GM21723 (cell line): Measurements from ENCODE around the gene USP1.

ENCODE experiments used
- ATAC-seq: cut with Tn5 transposase; IDR thresholded peaks from one replicate; pipeline ENCODE4 v1.9.1; 2021; ENCODE audit warnings: mild to moderate bottlenecking, moderate library complexity; ENCODE audit not compliant: unreplicated experiment

USP1 gene, protein sequence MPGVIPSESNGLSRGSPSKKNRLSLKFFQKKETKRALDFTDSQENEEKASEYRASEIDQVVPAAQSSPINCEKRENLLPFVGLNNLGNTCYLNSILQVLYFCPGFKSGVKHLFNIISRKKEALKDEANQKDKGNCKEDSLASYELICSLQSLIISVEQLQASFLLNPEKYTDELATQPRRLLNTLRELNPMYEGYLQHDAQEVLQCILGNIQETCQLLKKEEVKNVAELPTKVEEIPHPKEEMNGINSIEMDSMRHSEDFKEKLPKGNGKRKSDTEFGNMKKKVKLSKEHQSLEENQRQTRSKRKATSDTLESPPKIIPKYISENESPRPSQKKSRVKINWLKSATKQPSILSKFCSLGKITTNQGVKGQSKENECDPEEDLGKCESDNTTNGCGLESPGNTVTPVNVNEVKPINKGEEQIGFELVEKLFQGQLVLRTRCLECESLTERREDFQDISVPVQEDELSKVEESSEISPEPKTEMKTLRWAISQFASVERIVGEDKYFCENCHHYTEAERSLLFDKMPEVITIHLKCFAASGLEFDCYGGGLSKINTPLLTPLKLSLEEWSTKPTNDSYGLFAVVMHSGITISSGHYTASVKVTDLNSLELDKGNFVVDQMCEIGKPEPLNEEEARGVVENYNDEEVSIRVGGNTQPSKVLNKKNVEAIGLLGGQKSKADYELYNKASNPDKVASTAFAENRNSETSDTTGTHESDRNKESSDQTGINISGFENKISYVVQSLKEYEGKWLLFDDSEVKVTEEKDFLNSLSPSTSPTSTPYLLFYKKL

GRCh38 chr1:62436466-62437272 lies at the start of gene USP1:
USP1 (plus strand) TSS chr1:62437049; CDS start chr1:62439868, 2,819 bp downstream.
- ATAC-seq = peak; percentile 75

DNA sequence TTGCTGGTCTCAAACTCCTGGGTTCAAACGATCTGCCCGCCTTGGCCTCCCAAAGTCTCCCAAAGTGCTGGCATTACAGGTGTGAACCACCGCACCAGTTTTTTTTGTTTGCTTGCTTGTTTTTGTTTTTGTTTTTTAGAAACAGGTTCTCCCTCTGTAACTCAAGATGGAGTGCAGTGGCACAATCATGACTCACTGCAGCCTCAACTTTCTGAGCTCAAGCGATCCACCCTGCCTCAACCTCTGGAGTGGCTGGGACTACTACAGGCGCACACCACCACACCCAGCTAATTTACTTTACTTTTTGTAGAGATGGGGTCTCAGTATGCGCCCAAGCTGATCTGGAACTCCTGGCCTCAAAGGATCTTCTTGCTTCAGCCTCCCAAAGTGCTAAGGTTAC lies 47.3 kb upstream of the USP1 start:
- ATAC-seq = no peak

DNA sequence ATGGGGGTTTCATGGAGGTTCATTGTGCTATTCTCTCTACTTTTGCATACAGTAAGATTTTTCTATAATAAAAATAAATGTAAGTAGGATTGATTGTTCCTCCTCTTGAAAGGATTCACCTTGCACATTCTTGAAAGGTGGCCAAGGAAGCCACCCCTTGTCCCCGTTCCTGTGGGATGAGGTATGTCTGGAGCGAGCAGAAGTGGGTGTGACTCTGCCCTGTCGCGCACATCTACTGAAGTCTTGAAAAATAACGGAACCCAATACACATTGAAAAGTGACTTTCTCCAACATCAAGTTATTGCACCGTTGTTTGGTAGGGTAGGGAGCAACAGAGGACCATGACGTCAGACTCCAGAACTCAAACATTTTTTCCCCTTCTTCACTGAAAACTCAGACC lies 46.8 kb upstream of the USP1 start:
- ATAC-seq = no peak

GRCh38 chr1:62391369-62391971 lies 45.4 kb upstream of the USP1 start:
- ATAC-seq = no peak

GRCh38 chr1:62392951-62393350 lies 43.9 kb upstream of the USP1 start:
- no peak for ATAC-seq

- ATAC-seq = no peak
Measured at GRCh38 chr1:62394646-62395045, 42.2 kb upstream of the USP1 start.

GRCh38 chr1:62395291-62395690 lies 41.6 kb upstream of the USP1 start:
- ATAC-seq = no peak

DNA sequence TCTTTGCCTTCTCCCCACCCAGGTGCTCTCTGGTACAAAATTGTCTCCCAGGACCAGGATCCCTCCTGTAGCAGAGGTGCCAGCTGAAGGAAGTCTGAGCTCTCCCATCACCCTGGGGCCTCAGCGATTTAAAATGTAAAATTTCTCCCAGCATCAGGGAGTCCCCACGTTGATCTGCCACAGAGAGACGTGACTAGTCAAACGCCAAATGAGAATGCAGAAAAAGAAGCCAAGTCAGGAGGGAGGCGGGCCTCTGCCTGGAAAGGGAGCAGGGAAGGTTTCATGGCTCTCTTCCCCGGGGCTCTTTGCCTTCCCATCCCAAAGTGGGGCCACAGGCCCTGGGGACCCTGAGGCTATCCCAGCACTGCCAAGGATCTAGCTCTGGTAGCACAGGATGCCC lies 40.0 kb upstream of the USP1 start:
- ATAC-seq = no peak

DNA sequence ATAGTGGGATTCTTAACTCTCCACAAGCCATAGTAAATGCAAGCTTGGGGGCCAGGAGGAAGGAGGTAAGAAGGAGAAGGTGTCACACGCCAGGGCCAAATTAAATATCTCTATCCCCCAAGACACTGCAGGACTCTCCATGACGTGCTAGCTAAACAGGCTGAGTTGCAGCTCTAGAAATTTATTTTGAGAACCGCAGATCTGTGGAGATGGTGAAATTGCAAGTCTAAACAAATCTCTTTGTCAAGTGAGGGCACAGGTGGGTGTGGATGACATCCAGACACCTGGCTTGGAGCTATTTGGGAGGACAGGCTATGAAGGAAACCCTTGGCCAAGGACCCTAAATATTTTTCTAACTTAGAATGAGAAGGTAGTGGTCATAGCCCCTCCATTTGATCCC lies 39.5 kb upstream of the USP1 start:
- ATAC-seq = no peak

GRCh38 chr1:62398377-62398776 lies 38.5 kb upstream of the USP1 start:
- ATAC-seq = no peak

DNA sequence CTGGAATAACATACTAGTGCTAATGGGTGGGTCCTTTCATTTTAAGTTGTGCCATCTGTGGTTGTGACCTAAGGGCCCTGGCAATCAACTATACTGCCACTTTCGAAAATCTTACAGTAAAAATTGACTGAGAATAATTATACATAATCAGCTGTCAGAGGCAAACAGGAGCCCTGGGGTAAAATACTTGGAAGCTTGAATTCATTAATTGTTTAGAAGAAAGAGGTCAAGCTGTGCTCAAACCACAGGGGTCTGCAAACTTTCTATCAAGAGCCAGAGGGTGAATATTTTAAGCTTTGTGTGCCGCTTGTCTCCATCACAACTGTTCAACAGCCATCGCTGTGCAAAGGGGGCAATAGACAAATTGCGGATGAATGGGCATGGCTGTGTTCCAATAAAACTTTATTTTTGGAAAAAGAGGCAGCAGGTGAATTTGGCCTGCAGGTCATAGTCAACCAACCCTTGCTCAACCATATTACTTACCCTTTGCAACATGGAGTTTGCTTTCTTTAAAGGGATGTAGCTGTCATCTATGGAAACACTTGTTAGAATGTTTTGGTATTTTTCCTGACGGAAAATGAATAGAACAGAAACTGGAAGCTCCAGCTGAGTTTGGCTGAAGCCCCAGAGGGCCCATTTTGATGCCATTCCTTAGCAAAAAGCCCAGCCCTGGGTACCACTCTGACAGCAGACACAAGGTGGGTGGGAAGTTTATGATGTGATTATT lies 35.7 kb upstream of the USP1 start:
- ATAC-seq = no peak

GRCh38 chr1:62405247-62405646 lies 31.6 kb upstream of the USP1 start:
- ATAC-seq = no peak

DNA sequence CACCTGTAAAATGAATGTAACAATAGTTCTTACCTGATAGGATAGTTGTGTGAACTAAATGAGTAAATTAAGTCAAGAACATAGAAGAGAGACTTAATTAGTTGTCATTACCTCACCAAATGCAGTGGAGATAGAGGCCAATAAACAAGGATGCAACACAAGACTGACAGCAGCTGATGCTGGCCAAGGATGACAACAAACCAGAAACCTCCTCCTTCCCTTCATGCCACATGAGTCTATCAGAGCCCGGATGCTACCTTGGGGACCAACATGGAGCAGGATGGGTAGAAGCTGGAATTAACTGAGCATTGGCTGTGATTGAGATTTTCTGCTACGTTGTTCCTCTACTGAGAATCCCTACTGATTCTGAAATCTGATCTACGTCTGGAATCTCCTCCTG lies 30.3 kb upstream of the USP1 start:
- ATAC-seq = no peak

DNA sequence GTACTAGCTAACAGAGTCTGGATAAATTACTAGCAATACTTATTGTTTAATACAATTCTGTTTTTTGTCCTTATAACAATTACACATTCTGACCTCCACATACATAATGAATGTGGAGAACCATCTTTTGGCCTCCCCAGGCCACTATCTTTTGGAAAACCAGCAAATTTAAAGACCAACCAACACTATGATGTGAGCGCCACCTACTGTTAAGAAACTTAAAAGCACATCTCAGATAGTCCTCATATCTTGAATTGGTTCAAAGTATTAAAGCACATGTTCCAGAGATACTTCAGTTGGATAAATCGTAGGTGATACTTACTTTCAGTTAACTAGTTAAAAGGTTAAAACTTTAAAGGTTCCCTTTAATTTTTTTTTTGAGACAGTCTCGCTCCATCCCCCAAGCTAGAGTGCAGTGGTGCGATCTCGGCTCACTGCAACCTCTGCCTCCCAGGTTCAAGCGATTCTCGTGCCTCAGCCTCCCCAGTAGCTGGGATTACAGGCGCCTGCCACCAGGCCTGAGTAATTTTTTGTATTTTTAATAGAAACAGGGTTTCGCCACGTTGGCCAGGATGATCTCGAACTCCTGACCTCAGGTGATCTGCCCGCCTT lies 29.3 kb upstream of the USP1 start:
- peak; percentile 59 for ATAC-seq

DNA sequence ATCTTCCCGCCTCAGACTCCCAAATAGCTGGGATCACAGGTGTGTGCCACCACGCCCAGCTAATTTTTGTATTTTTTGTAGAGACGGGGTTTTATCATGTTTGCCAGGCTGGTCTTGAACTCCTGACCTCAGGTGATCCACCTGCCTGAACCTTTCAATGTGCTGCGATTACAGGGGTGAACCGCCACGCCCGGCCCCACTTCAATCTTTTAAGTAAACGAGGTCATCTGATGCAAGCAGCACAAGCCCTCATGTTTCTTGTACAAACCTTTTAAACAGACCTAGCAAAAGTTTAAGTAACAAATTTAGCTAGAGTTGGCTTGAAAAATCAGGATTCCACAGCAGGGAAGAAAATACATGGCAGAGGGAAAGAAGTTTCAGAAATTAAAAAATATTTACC lies 21.2 kb upstream of the USP1 start:
- no peak for ATAC-seq

- ATAC-seq = no peak
Measured at GRCh38 chr1:62417351-62417999, 19.4 kb upstream of the USP1 start.

DNA sequence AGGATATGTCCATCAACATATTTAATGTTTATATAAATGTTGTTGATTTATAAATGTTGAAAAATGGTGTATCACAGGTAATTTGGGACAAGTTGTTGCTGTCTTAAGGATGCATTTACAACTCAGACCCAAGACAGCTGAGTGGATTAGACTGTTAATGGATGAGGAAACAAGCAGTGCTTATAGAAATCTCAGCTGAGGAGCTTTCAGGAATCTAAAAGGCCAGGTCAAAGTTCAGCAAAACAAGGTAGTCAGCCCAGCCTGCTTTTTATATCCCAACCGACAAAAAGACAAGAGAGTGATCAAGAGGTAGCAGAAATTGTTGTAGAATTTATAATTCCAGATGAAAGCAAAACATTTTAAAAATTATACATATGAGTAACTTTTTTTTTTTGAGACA lies 16.6 kb upstream of the USP1 start:
- no peak for ATAC-seq

- ATAC-seq = no peak
Measured at GRCh38 chr1:62423580-62424242, 13.1 kb upstream of the USP1 start.

DNA sequence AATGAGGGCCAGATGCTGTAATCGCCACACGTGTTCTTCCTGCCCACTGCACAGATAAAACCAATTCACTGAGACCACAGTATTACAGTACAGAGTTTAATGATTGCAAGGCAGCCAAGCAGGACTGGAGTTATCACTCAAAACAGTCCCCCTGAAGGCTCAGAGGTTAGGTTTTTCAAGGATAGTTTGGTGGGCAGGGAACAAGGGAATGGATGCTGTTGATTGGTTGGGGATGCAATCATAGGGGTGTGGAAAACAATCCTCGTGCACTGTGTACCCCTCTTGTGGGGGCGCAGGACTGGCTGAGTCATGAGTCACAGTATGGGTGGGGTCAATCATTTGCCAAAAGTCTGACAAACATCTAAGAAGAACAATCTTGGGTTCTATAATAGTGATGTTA lies 12.4 kb upstream of the USP1 start:
- no peak for ATAC-seq
